SH-SY5Y (cell line): ENCODE data around the gene DOK4.

Source experiments
- GATA2 ChIP-seq: IDR thresholded peaks from 2 replicates; pipeline ENCODE4 v1.6.1; 2011; ENCODE audit warnings: mild to moderate bottlenecking, low read depth, low read length
- GATA3 ChIP-seq: IDR thresholded peaks from 2 replicates; pipeline ENCODE4 v1.6.1; 2011; ENCODE audit warnings: low read depth, mild to moderate bottlenecking, low read length, moderate library complexity

DNA sequence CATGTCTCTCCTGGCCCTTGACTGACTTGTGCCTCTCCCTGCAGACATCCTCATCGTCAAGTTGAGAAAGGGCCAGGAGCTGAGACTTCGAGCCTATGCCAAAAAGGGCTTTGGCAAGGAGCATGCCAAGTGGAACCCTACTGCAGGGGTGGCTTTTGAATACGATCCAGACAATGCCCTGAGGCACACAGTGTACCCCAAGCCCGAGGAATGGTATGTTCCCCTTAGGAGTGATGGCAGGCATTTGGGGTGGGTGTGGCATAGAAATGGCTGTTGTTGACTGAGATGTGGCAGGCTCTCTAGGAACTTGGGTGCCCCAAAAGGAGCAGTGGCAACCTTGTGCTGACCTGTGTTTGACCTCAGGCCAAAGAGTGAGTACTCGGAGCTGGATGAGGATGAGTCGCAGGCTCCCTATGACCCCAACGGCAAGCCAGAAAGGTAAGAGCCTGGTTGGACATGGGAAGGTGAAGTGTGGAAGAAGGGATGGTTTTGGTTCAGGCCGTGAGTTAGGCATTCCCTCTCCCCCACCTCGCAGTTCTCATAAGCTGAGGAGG lies 16.3 kb downstream of the DOK4 start:
- TF ChIP-seq GATA3: no peak
- no peak for TF ChIP-seq GATA2
